Ecto neural progenitor cell (in vitro differentiated cells): ENCODE data around the gene SLTM.
"Not testable (repeated sequence)": the region's sequence is repeated elsewhere in the genome, so short reads cannot be mapped to it uniquely, and the experiment has no call there.

Experiments
- DNase-seq: peaks from one replicate; pipeline ENCODE4 v3.0.0-alpha.2; 2018; ENCODE audit warnings: low spot score

SLTM gene

DNA sequence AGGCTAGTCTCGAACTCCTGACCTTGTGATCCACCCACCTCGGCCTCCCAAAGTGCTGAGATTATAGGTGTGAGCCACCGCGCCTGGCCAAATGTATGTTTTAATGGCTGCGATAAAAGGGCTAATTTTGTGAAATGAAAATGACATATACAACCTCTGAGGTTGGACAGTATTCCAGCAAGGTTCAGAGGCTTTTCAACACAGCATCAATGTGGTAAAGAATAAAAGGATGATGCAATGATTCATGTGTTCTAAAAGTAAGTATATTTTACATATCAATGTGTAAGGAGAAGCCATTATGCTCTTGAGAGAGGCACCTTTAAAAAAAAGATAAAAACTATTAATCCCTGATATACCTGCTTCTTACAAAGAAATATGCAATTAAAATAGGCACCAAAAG lies 6.7 kb downstream of the SLTM start:
- no peak for DNase-seq

DNA sequence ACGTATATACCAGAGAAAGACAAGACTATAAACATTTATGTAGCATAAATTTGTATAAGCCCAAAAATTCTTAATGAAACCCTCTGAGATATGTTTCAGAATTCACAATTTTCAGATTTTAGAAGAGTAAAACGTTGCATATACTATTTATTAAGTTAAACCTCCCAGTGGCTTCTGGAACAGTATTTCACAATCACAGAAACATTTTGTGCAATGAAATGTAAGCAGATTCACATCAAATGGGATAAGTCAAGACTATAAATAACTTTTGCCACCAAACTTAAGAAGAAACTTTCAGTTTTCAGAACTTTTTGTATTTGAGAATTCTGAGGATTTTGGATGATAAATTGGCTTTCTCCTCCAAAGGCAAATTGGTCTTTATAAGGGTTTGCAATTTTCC lies 9.2 kb downstream of the SLTM start:
- DNase-seq = no peak

DNA sequence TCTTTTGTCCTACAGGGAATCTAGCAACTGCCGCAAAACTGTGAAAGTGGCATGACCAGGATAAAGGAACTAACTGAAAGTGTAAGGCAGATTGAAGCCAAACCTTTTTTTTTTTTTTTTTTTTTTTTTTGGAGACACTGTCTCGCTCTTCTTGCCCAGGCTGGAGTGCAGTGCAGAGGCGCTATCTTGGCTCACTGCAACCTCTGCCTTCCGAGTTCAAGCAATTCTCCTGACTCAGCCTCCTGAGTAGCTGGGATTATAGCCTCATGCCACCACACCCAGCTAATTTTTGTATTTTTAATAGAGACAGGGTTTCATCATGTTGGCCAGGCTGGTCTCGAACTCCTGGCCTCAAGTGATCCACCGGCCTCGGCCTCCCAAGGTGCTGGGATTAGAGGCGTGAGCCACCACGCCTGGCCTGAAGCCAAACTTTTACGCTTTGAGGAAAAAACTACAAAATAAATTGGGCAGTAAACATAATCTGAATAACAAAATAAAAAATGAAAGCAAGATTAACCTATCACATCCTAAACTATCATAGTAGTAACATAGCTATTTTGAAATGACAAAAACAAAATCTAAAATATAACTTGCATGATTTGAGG lies 9.7 kb downstream of the SLTM start:
- no peak for DNase-seq

DNA sequence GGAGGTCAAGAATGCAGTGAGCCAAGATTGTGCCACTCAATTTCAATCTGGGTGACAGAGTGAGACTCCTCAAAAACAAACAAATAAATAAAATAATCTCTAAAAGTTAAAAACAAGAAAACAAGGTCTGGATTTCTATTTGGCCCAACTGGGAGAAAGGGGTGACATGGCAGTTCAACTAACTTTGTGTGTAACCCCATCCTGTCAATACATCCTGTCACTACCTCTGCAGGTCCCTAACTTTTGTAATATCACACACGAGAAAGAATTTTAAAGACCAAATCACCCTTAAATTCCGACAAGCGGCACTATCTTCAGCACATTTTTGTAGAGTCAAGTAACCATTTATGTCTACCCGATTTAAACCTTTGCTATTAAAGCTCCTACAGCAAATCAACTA lies 10.2 kb downstream of the SLTM start:
- no peak for DNase-seq

DNA sequence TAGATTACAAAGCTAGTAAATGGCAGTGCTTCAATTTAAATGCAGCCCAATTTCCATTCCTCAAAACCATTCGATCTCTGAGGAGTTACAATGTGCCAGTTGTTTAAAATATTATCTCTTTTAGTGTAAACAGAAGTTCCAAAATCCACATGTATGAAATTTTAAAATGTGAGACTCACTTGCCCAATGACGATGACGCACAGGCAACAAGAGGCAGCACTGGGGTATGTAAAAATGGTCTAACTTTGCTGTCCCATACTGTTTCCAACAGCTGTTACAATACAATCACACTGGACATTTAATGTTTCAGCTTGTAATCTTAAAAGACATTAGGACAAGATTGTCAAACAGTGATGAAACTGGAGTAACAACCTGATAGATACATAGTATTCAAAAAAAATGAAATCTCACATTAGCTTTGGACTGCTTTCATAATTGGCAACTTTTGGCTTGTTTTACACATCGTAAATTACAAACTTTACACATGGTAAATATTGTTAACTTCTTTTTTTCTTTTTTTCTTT lies 12.2 kb downstream of the SLTM start:
- no peak for DNase-seq

DNA sequence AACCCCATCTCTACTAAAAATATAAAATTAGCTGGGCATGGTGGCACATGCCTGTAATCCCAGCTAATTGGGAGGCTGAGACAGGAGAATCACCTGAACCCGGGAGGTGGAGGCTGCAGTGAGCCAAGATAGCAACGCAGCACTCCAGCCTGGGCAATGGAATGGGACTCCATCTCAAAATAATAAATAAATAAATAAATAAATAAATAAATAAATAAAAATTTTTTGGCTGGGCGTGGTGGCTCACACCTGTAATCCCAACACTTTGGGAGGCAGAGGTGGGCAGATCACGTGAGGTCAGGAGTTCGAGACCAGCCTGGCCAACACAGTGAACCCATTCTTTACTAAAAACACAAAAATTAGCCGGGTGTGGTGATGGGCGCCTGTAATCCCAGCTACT lies 13.0 kb downstream of the SLTM start:
- not testable (repeated sequence) for DNase-seq

DNA sequence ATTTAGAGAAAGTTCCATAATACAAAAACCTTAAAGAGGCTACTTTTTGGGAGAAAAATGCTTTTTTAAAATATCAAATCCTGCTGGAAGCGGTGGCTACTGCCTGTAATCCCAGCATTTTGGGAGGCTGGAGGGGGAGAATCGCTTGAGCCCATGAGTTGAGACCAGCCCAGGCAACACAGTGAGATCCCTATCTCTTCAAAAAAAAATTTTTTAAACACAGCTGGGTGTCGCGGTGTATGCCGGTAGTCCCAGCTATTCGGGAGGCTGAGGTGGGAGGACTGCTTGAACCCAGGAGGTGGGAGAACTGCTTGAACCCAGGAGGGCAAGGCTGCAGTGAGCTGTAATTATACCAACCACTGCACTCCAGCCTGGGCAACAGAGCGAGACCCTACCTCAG lies 14.2 kb downstream of the SLTM start:
- no peak for DNase-seq

DNA sequence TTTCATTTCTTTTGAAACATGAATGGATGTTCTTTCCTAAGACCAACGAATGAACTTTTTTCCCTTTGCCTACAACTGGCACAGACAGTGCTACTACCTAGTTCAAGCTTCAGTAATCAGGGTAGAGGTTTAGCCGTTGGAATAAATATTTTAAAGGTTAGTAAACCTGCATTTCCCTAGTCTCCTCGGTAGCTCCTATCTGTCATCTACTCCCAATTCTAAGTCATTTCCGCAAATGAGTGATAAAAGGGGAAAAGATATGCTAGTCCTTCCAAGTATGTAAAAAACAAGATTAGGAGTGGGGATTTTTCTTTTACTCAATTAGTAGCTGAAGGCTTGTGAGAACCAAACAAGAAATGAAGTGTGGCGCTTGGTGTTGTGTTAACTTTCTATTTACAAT lies 15.2 kb downstream of the SLTM start:
- no peak for DNase-seq

DNA sequence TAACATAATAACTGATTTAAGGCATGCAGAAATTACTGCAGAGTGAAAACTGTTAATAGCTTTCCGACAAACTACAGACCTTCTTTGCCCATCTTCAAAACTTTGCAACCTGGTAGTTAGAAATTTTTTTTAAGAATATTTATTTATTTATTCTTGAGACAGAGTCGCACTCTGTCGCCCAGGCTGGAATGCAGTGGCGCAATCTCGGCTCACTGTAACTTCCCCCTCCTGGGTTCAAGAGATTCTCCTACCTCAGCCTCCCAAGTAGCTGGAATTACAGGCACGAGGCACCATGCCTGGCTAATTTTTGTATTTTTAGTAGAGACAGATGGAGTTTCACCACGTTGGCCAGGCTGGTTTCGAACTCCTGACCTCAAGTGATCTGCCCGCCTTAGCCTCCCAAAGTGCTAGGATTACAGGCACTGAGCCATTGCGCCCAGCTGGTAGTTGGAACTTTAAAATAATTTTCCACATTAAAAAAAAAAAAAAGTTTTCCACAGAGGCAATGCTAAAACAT lies 15.8 kb downstream of the SLTM start:
- DNase-seq = not testable (repeated sequence)

DNA sequence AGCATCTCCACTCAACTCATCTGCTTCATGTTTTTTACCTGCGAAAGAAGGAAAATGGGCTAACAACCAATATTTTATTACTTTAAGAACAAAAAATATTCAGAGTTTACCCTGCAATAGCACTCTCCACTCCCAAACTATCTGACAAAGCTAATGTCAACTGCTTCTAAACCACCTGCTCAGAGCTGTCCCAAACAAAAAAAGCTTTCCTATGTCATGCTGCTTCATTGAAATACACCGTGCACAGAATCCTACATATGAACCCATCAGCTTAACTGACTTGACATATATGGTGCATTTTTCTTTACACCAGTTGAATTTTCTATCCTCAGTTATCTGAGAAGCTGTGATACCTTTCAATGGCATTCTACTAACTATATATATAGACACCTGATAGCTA lies 16.5 kb downstream of the SLTM start:
- no peak for DNase-seq

DNA sequence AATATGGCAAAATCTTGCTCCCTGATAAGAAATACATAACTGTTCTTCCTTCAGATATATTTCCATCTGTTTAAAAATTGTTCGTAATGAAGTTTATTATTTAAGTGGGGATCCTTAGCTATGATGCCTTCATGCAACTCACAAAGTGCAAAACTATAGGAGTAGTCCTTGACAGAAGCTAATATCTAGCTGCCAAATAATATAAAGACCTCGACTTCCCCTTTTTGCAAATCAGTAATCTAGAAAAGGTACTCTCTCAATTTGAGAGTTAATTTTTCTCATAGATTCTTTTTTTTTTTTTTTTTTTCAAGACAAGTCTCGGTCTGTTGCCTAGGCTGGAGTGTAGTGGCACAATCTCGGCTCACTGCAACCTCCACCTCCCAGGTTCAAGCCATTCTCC lies 23.0 kb downstream of the SLTM start:
- no peak for DNase-seq

DNA sequence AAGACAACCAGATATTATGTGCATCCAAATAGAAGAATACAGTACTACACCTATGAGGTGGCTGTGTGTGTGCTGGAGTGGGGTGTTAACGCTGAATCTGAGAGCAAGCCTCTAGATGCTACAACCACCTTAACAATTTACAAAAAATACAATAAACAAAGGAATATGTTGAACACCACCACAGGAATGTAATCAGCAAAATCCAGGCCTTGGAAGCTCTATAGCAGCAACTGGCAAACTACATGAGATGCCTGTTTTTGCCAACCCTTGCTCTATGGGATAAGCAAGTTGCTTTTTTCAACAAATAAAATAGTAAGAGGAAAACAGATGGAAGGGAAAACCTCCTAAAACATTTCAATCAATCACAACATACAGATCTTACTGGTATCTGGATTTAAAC lies 23.9 kb downstream of the SLTM start:
- DNase-seq = no peak

DNA sequence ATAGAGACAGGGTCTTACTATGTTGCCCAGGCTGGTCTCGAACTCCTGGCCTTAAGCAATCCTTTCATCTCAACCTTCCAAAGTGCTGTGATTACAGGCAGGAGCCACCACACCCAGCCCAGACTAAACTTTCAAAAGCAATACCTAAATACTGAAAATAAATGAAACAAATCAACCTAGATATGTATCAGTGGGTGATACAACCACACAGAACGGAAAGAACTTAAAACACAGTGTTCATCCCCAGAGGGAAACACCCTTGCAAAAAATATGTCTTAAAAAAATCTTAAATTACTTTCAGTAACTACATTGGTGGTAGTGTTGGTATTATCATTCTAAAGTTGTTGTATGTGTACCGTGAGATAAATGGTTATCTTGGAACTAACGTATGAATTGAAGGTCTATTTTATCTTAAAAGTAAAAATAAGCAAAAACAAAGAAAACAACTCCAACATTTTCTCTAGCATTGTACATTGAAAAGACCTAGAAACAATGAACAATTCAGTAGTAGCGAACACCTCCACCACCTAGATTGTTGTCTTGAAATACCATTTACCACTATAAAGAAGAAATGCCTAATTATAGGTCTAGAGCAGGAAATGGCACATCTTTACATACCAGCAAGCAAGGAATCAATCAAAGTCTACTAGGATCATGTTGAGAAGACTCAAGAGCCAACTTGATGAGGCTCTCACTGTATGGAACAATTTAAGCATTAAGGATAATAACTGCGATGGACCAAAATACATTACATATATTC lies 24.7 kb downstream of the SLTM start:
- no peak for DNase-seq

DNA sequence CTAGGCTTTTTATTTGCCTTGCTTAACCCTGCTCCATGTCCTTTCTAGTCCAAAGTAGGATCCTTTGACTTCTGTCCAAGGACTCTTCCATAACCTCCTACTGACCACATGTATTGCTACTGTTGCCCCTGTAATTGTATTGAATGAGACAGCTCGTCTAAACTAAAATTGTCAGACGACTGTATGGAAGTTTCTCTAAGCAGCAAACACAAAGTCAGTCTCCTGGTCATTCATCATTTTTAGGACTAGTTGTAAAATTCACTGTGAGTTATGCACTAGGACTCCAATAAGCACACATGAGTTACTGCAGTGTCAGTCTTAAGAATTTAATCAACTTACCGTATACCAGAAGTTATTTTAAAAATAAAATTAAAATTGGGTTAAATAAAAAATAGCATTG lies 32.8 kb downstream of the SLTM start:
- no peak for DNase-seq

DNA sequence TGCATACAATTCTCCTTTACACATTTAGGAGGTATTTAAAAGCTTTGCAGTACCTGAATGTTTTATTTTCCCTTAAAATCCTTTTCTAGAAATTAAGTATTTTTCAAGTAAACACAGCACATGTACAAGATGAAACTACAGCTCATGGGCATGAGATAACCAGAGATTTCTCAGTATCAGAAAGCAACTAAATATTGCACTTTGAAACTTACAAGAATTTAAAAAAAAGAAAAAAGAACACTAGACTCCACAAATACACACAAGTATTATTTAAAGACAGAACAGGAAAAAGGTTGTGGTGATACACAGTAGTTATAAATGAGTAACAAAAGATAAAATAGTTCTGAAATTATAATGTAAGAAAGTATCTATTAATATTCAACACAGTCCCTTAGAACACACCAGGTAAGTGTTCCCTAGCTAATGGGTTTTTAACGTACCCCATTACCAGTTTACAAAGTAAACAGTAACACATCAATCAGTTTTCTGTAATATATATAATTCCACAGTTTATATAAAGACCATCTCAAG lies 35.3 kb downstream of the SLTM start:
- no peak for DNase-seq

DNA sequence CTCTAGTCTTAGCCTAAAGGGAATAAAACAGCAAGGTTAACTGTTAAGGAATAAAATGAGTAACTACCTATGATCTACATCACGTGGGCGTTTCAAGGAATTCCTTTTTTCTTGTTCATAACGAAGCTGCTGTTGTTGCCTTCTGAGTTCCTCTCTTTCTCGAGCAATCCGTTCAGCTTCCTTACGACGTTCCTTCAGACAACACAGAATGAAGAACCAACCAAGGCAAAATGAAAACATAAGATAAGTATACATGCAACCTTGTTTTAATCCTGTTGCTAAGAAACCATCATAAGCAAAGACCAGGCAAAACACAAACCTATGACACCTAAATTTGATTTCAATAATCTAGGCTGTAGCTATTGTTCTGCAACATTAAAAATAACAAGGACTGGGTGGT lies 44.1 kb downstream of the SLTM start:
- DNase-seq = no peak

DNA sequence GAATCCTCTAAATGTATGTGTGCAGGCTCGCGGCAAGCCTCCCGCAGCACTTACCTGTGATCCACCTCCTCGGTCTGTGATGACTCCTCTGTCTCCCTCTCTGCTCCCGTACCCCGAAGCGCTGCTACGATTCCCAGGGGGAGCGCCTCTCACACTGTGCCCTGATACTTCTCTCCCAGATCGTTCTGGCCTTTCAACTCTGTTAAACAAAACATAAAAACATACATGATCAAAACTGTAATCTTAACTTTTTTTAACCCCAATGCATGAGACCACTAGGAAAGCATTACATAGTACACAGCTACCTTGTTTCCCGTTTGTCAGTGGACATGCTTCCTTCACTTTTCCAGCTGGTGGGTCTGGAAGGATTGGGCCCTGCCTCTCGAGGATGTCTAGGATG lies 46.6 kb downstream of the SLTM start:
- no peak for DNase-seq

DNA sequence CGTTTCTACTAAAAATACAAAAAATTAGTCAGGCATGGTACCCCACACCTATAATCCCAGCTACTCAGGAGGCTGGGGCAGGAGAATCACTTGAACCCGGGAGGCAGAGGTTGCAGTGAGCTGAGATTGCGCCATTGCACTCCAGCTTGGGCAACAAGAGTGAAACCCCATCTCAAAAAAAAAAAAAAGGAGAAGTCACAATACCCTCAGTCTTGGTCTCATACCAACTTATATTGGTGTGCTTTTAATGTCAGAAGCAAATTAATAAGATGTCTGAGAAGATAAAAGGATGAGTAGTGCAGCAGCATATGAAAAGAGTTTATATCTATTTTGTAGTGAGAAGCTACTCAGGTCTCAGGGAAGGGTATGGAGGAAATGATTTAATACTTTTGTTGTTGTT lies 49.6 kb downstream of the SLTM start:
- DNase-seq = not testable (repeated sequence)

DNA sequence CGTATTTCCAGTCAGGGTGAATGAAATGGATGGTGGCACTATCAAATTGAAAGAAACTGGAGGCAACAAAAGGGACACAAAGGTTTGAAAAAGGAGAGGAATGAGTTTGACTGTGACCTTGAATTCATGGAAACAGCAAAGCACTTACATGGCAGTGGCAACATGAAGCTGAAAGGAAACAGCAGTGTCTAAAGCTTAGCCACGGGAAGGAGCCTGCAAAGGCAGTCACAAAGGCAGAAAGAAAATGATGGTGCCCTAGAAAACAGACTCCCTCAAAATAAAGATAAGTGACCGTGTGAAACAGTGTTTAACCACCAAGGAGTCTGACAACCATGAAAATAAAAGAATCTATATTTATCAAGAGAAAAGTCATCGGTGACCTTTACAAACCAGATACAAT lies 51.2 kb downstream of the SLTM start:
- DNase-seq = no peak

DNA sequence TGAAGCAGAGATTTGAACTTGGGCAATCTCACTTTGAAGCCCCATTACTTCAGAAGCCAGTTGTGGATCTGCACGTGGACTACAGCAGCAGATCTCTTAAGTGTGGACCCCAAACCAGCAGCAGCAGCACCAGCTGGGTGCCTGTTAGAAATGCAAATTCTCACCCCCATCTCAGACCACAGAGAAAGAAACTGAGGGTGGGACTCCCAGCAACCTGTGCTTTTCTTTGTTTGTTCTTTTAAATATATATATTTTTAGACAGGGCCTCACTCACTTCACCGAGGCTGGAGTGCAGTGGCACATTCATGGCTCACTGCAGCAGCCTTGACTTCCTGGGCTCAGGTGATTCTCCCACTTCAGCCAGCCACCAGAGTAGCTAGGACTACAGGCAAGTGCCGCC lies 53.2 kb downstream of the SLTM start:
- no peak for DNase-seq

DNA sequence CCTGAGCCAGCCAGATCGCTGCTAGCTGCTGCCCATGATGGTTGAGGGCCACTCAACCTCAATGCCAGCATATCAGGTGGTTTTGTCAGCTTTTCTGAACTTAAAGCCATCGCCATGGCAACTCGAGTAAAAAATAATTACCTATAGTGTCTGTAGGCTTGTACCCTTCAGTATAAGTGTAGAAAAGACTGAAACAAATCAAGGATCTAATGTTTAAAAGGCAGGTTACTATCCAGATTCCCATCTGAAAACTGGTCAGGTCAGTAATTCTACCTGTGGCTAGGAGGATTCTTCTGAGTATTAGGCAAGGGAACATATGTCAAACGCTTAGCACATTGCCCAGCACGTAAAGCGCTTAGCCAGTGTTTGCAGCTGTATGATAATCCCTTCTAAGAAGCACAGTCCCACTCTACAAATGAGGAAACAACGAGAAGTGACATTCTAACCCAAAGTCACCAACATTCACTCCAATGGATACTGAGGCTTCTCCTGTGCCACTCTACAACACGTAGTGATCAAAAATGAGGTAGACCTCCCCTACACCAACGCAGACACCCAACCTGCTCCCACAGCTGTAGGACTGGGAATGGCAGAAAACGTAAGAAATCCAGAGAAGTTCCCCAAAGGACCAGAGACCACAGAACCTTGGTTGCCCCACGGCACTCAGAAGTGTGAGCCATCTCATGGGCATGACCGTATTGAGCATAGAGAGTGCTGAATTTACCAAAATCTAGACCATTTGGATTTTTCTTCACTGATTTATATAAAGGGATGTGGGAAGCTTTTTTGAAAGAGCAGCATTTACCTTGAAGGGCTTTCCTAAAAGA lies 55.3 kb downstream of the SLTM start:
- no peak for DNase-seq

DNA sequence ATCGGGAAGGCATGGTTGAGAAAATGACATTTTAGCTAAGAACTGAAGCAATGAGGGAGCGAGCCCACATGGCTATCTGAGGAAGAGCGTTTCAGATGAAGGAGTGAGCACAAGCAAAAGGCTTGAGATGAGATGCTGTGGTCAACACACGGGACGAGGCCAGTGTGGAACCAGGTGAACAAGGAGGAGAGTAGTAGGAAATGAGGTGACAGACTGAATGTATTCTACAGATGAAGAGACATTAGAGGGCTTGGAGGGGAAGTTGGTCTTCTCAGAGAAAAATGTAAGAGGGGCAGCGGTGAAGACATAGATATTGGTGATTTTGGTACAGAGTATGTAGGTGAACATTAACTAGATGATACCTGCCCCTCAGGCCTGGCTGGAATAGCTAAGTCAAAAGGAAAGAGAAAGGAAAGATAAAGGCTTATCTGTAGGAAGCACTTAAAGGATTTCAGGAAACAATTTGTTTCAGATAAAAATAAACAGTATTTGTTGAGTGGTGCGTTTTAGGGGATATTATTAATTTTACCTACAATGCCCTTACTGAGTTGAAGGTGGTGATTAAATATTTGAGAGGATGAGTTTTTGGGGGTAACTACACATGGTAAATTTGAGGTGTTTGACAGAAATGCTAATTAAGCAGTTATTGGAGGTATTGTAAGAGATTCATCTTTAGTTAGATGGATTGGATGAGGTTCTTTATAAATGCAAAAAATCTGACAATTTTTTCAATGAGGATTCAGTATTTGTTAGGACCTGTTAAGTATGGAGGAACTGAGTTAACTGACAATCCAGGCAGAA lies 57.0 kb downstream of the SLTM start:
- DNase-seq = no peak
